Neutrophil (primary cell): Measurements from ENCODE around the gene WNT9A.
"Not testable (repeated sequence)": the region's sequence is repeated elsewhere in the genome, so short reads cannot be mapped to it uniquely, and the experiment has no call there.

Source experiments
- H3K27ac ChIP-seq: fragments of 200-600 bp; sonication (generic); 2 replicates; pipeline ENCODE4 v1.5.1; 2016; ENCODE audit warnings: mild to moderate bottlenecking, moderate library complexity
- H3K27me3 ChIP-seq: fragments of 200-600 bp; sonication (generic); 2 replicates; pipeline ENCODE4 v1.6.0; 2016; ENCODE audit warnings: mild to moderate bottlenecking
- H3K36me3 ChIP-seq: fragments of 200-600 bp; sonication (generic); 2 replicates; pipeline ENCODE4 v1.5.1; 2017
- H3K4me1 ChIP-seq, 2 experiments: fragments of 200-600 bp in 1 of 2; sonication (generic) in 1 of 2; 1 replicate in 1 of 2; 2 replicates in 1 of 2; pipeline versions ENCODE4 v1.5.1 to v1.6.1; 2013 to 2016; ENCODE audit warnings: low read depth in 1 of 2, low read length in 1 of 2, mild to moderate bottlenecking in 1 of 2, moderate library complexity in 1 of 2; ENCODE audit not compliant: control insufficient read depth in 1 of 2, insufficient read depth in 1 of 2
- H3K4me3 ChIP-seq, 2 experiments: fragments of 200-600 bp in 1 of 2; sonication (generic) in 1 of 2; 1 replicate in 1 of 2; 2 replicates in 1 of 2; pipeline ENCODE4 v1.5.1; 2013 to 2016; ENCODE audit warnings: low read depth in 1 of 2, low read length in 1 of 2, mild to moderate bottlenecking in 1 of 2, moderate library complexity in 1 of 2
- H3K9me3 ChIP-seq: fragments of 200-600 bp; sonication (generic); 2 replicates; pipeline ENCODE4 v1.5.1; 2016
- CTCF ChIP-seq: fragments of 200-600 bp; sonication (generic); IDR thresholded peaks from 2 replicates; pipeline ENCODE4 v1.5.1; 2016; ENCODE audit warnings: antibody characterized with exemption

The WNT9A gene

GRCh38 chr1:227883073-227883520 lies 64.6 kb downstream of the WNT9A start:
- TF ChIP-seq CTCF = no peak
- no peaks in the 10 kb centered on the region for H3K4me1 ChIP-seq
- H3K27me3 ChIP-seq = peaks cover 30% of the 10 kb centered on the region
- no peaks in the 10 kb centered on the region for H3K36me3 ChIP-seq
- no peak overlapping the region for H3K4me3 ChIP-seq
- no peaks in the 10 kb centered on the region for H3K9me3 ChIP-seq
- no peak overlapping the region for H3K27ac ChIP-seq

GRCh38 chr1:227880342-227880924 lies 67.3 kb downstream of the WNT9A start:
- no peaks in the 10 kb centered on the region for H3K4me1 ChIP-seq
- peaks cover 3% of the 10 kb centered on the region for H3K27me3 ChIP-seq
- no peaks in the 10 kb centered on the region for H3K9me3 ChIP-seq
- H3K36me3 ChIP-seq = no peaks in the 10 kb centered on the region
- no peak overlapping the region for H3K4me3 ChIP-seq
- no peak for TF ChIP-seq CTCF
- H3K27ac ChIP-seq = no peak overlapping the region

GRCh38 chr1:227877810-227878209 lies 69.9 kb downstream of the WNT9A start:
- H3K9me3 ChIP-seq = not testable (repeated sequence)

GRCh38 chr1:227871892-227872291 lies 75.8 kb downstream of the WNT9A start:
- H3K4me1 ChIP-seq, H3K4me3 ChIP-seq, H3K27ac ChIP-seq, H3K9me3 ChIP-seq, H3K36me3 ChIP-seq, H3K27me3 ChIP-seq: not testable (repeated sequence)

More at GRCh38 chr1:227877810-227878209, 69.9 kb downstream of the WNT9A start:
- not testable (repeated sequence) for H3K36me3 ChIP-seq, H3K27me3 ChIP-seq, H3K27ac ChIP-seq, H3K4me3 ChIP-seq, H3K4me1 ChIP-seq

GRCh38 chr1:227870366-227870765 lies 77.4 kb downstream of the WNT9A start:
- H3K4me3 ChIP-seq = no peak overlapping the region
- TF ChIP-seq CTCF = no peak
- no peaks in the 10 kb centered on the region for H3K9me3 ChIP-seq
- H3K36me3 ChIP-seq = no peaks in the 10 kb centered on the region
- H3K4me1 ChIP-seq = no peaks in the 10 kb centered on the region
- peaks cover 10% of the 10 kb centered on the region for H3K27me3 ChIP-seq
- no peak overlapping the region for H3K27ac ChIP-seq

GRCh38 chr1:227869851-227870305 lies 77.9 kb downstream of the WNT9A start:
- H3K36me3 ChIP-seq = no peaks in the 10 kb centered on the region
- H3K27ac ChIP-seq = no peak overlapping the region
- no peaks in the 10 kb centered on the region for H3K9me3 ChIP-seq
- peaks cover 10% of the 10 kb centered on the region for H3K27me3 ChIP-seq
- no peak overlapping the region for H3K4me3 ChIP-seq
- H3K4me1 ChIP-seq = no peaks in the 10 kb centered on the region
- TF ChIP-seq CTCF = no peak
